ENCODE data around the gene NFATC3.
"Not testable (repeated sequence)": the region's sequence is repeated elsewhere in the genome, so short reads cannot be mapped to it uniquely, and the experiment has no call there.

- TF ChIP-seq POLR2A (IDR thresholded peaks at IDR 0.05): not testable (repeated sequence)
- TF ChIP-seq, protein P1, sequence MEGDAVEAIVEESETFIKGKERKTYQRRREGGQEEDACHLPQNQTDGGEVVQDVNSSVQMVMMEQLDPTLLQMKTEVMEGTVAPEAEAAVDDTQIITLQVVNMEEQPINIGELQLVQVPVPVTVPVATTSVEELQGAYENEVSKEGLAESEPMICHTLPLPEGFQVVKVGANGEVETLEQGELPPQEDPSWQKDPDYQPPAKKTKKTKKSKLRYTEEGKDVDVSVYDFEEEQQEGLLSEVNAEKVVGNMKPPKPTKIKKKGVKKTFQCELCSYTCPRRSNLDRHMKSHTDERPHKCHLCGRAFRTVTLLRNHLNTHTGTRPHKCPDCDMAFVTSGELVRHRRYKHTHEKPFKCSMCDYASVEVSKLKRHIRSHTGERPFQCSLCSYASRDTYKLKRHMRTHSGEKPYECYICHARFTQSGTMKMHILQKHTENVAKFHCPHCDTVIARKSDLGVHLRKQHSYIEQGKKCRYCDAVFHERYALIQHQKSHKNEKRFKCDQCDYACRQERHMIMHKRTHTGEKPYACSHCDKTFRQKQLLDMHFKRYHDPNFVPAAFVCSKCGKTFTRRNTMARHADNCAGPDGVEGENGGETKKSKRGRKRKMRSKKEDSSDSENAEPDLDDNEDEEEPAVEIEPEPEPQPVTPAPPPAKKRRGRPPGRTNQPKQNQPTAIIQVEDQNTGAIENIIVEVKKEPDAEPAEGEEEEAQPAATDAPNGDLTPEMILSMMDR (IDR thresholded peaks at IDR 0.05): not testable (repeated sequence)
Observed at GRCh38 chr16:68110611-68111010, 25.4 kb downstream of the NFATC3 start.

Measured in heart left ventricle (tissue), 13 donors.